Erythroblast (primary cell): ENCODE measurements around the gene PIRT.

Experiments used
- GATA1 ChIP-seq: IDR thresholded peaks from 2 replicates; pipeline ENCODE4 v1.6.1; 2011; ENCODE audit warnings: low read depth, mild to moderate bottlenecking, control low read depth, low read length, moderate library complexity
- POLR2A ChIP-seq: IDR thresholded peaks from 2 replicates; pipeline ENCODE4 v1.6.1; 2011; ENCODE audit warnings: mild to moderate bottlenecking, low read length

DNA sequence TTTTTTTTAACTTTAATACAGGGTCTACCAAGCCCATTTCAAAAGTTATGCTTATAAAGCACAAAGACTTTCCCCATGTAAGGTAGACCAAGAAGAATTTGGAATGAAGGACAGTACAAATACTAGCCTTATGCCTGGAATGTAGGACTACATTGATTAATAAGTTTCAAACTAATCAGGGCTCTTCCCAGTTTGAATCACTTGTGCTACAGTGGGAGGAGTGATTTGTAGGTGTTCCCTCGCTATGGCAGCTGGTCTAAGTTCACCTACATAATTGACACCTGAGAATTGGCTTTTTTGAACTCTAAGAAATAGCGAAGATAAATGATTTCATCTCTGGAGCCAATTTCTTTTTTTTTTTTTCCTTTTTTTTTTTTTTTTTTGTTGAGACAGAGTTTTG, 52.6 kb downstream of the PIRT start:
- TF ChIP-seq POLR2A = no peak
- TF ChIP-seq GATA1 = no peak
